ENCODE measurements around the gene PRSS21.
A peak's percentile ranks its signal among the peaks of the same experiment; 100 is the strongest.

The PRSS21 gene

GRCh38 chr16:2816751-2817339 lies at the start of gene PRSS21:
Gene PRSS21, plus strand, starts transcription at chr16:2817237. Its CDS starts 32 bp downstream, at chr16:2817269.
- DNase-seq (ENCODE audit: low read depth) = no peak

- no peak for DNase-seq (ENCODE audit: low read depth)
Measured at GRCh38 chr16:2767891-2768290, 49.1 kb upstream of the PRSS21 start.

- no peak for DNase-seq (ENCODE audit: low read depth)
Measured at GRCh38 chr16:2768403-2769089, 48.5 kb upstream of the PRSS21 start.

GRCh38 chr16:2769100-2769529 lies 47.9 kb upstream of the PRSS21 start:
- no peak for DNase-seq (ENCODE audit: low read depth)

GRCh38 chr16:2769675-2770056 lies 47.4 kb upstream of the PRSS21 start:
- DNase-seq (ENCODE audit: low read depth) = no peak

- DNase-seq (ENCODE audit: low read depth) = no peak
Measured at GRCh38 chr16:2770057-2770951, 46.7 kb upstream of the PRSS21 start.

GRCh38 chr16:2771496-2772402 lies 45.3 kb upstream of the PRSS21 start:
- no peak for DNase-seq (ENCODE audit: low read depth)

GRCh38 chr16:2773188-2773968 lies 43.7 kb upstream of the PRSS21 start:
- DNase-seq (ENCODE audit: low read depth) = no peak

GRCh38 chr16:2774161-2774891 lies 42.7 kb upstream of the PRSS21 start:
- no peak for DNase-seq (ENCODE audit: low read depth)

- no peak for DNase-seq (ENCODE audit: low read depth)
Measured at GRCh38 chr16:2775131-2775716, 41.8 kb upstream of the PRSS21 start.

- no peak for DNase-seq (ENCODE audit: low read depth)
Measured at GRCh38 chr16:2775765-2776499, 41.1 kb upstream of the PRSS21 start.

GRCh38 chr16:2776500-2777139 lies 40.4 kb upstream of the PRSS21 start:
- DNase-seq (ENCODE audit: low read depth) = no peak

GRCh38 chr16:2777231-2777902 lies 39.7 kb upstream of the PRSS21 start, which contains the start of gene ELOB:
Gene ELOB, minus strand, starts transcription at chr16:2777280. Its CDS starts 41 bp downstream, at chr16:2777239.
- DNase-seq (ENCODE audit: low read depth) = peak; percentile 77

- DNase-seq (ENCODE audit: low read depth) = no peak
Measured at GRCh38 chr16:2777903-2778629, 39.0 kb upstream of the PRSS21 start.

GRCh38 chr16:2778630-2778958 lies 38.4 kb upstream of the PRSS21 start:
- no peak for DNase-seq (ENCODE audit: low read depth)

GRCh38 chr16:2779151-2779920 lies 37.7 kb upstream of the PRSS21 start:
- no peak for DNase-seq (ENCODE audit: low read depth)

All from stimulated activated CD8-positive, alpha-beta memory T cell treated with anti-CD3 and anti-CD28 coated beads, Interleukin-12 subunit alpha, Interleukin-12 subunit beta, amount 100 ng/mL, for 1 hour (primary cell).